GM18951 (cell line): Measurements from ENCODE around the gene VAV2.
"Not testable (repeated sequence)": the region's sequence is repeated elsewhere in the genome, so short reads cannot be mapped to it uniquely, and the experiment has no call there.

ENCODE experiments used
- POLR2A ChIP-seq: IDR thresholded peaks from 4 replicates; pipeline ENCODE4 v1.6.1; 2011; ENCODE audit warnings: mild to moderate bottlenecking; ENCODE audit not compliant: insufficient read length, insufficient read depth; ENCODE audit errors: extremely low read depth
- in situ Hi-C: fragments of 300-500 bp; cut with MboI; formaldehyde crosslinking; loops from one replicate; pipeline ENCODE4 v1.12.0; 2022; ENCODE audit warnings: low sequenced_read_pairs, mixed read lengths, inconsistent platforms; ENCODE audit not compliant: unreplicated experiment

Gene VAV2

GRCh38 chr9:133958756-133959155, 33.4 kb downstream of the VAV2 start:
- no peak for TF ChIP-seq POLR2A
- in situ Hi-C loops, result no loop called here

- in situ Hi-C loops, result not testable (repeated sequence)
Observed at GRCh38 chr9:133957772-133958171, 34.4 kb downstream of the VAV2 start.

GRCh38 chr9:133957328-133957727, 34.8 kb downstream of the VAV2 start:
- peak; percentile 25 for TF ChIP-seq POLR2A
- in situ Hi-C loops, result no loop called here

- TF ChIP-seq POLR2A, result no peak
- in situ Hi-C loops, result no loop called here
Observed at GRCh38 chr9:133956520-133957076, 35.5 kb downstream of the VAV2 start.

- peak; percentile 68 for TF ChIP-seq POLR2A
- in situ Hi-C loops, result no loop called here
Observed at GRCh38 chr9:133955821-133956411, 36.2 kb downstream of the VAV2 start.

GRCh38 chr9:133954862-133955529, 37.1 kb downstream of the VAV2 start:
- peak; percentile 57 for TF ChIP-seq POLR2A
- in situ Hi-C loops, result no loop called here

GRCh38 chr9:133953976-133954709, 38.0 kb downstream of the VAV2 start:
- no peak for TF ChIP-seq POLR2A
- in situ Hi-C loops, result no loop called here

- no peak for TF ChIP-seq POLR2A
- in situ Hi-C loops, result no loop called here
Observed at GRCh38 chr9:133953621-133953975, 38.5 kb downstream of the VAV2 start.

GRCh38 chr9:133952598-133953550, 39.2 kb downstream of the VAV2 start:
- TF ChIP-seq POLR2A, result no peak
- in situ Hi-C loops, result no loop called here

GRCh38 chr9:133951265-133951664, 40.9 kb downstream of the VAV2 start:
- in situ Hi-C loops, result no loop called here
- TF ChIP-seq POLR2A, result no peak

- no peak for TF ChIP-seq POLR2A
- in situ Hi-C loops, result no loop called here
Observed at GRCh38 chr9:133950629-133951111, 41.5 kb downstream of the VAV2 start.

GRCh38 chr9:133950192-133950591, 41.9 kb downstream of the VAV2 start:
- TF ChIP-seq POLR2A, result no peak
- in situ Hi-C loops, result no loop called here
